Measurements from ENCODE around the gene RPS6KA5.
"Not testable (repeated sequence)": the region's sequence is repeated elsewhere in the genome, so short reads cannot be mapped to it uniquely, and the experiment has no call there.

RPS6KA5 gene

DNA sequence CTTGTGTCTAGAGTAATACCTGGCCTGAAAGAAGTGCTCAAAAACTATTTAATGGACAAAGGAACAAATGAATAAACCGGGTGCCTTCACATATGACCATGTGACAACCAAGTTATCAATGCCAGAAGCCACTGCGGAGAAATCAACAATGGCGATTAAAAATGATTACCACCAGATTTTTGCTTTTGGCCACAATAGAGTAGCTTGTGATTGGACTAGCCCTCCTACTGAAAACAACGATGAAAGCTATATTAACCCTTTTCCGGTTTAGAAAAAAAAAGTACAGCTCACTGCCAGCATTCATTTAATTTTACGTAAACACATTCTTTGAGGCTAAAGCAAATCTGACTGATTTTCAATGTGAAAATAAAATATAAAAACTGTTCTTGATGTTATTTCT, 202.6 kb downstream of the RPS6KA5 start:
- Mint-ChIP-seq H3K4me1 (peaks cover 0 to 3% of the 10 kb centered on the region in 2 donors), H3K36me3 (peaks cover 3% of the 10 kb centered on the region in 2 donors), H3K27ac (no peak overlapping the region), H3K27me3 (no peaks in the 10 kb centered on the region), H3K9me3 (no peaks in the 10 kb centered on the region), H3K4me3 (no peak overlapping the region)
- no peak for ATAC-seq (replicated peaks)
- DNase-seq = no peak

DNA sequence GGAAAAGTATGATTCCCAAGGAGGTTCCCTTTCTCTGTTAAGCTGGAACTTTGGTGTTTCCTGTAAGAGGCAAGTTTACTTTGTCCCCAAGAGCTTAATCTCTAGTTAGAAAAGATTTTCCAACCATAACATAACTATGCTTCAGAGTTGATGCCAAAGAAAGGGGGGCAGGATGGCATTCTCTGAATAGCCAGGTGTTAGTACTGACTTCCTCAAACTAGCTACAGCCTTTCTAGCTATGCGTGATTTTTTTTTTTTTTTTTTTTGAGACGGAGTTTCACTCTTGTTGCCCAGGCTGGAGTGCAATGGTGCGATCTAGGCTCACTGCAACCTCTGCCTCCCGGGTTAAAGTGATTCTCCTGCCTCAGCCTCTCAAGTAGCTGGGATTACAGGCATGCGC, 204.3 kb downstream of the RPS6KA5 start:
- H3K4me1 Mint-ChIP-seq, H3K9me3 Mint-ChIP-seq, DNase-seq, H3K4me3 Mint-ChIP-seq, H3K27me3 Mint-ChIP-seq, H3K27ac Mint-ChIP-seq, H3K36me3 Mint-ChIP-seq: not testable (repeated sequence)
- ATAC-seq (replicated peaks) = peak; percentile 95 to 99

DNA sequence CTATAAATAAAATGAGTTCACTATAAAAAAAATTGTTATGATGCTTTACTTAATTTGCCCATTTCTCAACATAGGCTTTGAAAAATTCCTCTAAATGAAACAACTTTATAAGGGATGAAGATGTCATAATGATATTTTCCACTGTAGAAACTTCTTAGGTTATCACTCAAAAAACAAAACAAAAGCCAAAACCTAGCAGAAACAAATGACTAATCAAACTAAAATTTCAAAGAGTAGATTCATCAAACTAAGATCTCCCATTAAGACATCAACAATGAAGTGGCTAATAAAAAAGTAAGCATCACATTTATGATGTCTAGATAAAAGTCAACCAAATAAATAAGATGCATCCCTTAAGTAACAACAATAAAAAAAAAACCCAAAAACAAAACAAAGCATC, 207.3 kb downstream of the RPS6KA5 start:
- Mint-ChIP-seq H3K27ac (no peak overlapping the region), H3K9me3 (no peaks in the 10 kb centered on the region), H3K4me1 (peaks cover 0 to 3% of the 10 kb centered on the region in 2 donors), H3K36me3 (no peaks in the 10 kb centered on the region), H3K4me3 (no peak overlapping the region), H3K27me3 (no peaks in the 10 kb centered on the region)
- DNase-seq = no peak
- ATAC-seq (replicated peaks) = no peak

DNA sequence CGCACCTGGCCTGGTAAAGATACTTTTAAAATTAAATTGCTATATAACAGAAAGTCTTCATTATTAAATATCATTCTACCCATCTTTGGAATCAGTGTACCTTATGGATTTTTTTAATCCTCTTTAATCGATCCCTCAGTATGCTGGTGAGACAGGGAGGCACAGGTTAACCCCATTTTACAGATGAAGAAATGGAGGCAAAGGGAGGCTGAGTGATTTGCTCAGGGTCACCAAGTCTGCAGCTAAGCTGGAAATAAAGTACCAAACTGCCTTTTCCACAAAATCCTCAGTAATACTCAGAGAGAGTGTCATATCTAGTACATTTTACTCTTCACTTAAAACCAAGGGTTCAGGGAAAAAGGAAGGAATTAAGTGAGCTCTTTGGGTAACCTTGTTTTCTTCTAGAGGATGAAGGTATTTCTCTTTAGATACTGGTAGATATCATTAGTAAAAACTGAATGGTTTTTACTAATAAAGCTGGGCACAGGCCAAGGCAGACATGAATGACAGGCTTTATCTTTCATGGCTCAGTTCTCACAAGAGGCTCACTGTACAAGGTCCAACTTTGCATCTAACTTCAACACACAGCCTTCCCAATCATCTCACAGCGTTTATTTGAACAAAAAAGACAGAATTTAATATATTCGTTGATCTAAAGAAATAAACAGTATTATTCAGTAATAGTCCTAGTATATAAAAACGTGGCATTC, 209.0 kb downstream of the RPS6KA5 start:
- Mint-ChIP-seq H3K27ac (peak overlapping the region; percentile 25), H3K27me3 (no peaks in the 10 kb centered on the region), H3K4me3 (no peak overlapping the region), H3K36me3 (peaks cover 0 to 5% of the 10 kb centered on the region in 2 donors), H3K4me1 (no peaks in the 10 kb centered on the region), H3K9me3 (no peaks in the 10 kb centered on the region)
- ATAC-seq (replicated peaks) (no peak), DNase-seq (no peak)

DNA sequence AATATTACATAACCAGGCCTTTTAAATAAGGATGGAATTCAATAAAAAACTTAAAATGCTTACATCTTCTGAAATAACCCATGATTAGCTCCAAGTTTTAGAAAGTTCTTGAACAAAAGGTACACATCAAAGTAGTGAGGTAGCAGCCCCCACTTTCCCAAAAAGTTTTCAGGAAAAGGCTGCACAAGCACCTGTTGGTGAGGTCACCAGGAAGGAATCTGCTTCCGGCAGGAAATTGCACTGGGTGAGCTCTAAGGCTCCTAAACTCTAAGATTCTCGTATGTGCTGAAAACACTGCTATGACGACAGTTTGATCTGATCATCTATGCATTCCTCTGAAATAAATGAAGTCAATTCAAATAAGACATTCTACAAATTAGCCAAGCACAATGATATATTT, 210.0 kb downstream of the RPS6KA5 start:
- H3K4me1 Mint-ChIP-seq = no peaks in the 10 kb centered on the region
- DNase-seq = no peak
- H3K36me3 Mint-ChIP-seq = peaks cover 0 to 10% of the 10 kb centered on the region in 2 donors
- no peak overlapping the region for H3K27ac Mint-ChIP-seq
- no peak overlapping the region for H3K4me3 Mint-ChIP-seq
- ATAC-seq (replicated peaks) = no peak
- H3K27me3 Mint-ChIP-seq = no peaks in the 10 kb centered on the region
- no peaks in the 10 kb centered on the region for H3K9me3 Mint-ChIP-seq

DNA sequence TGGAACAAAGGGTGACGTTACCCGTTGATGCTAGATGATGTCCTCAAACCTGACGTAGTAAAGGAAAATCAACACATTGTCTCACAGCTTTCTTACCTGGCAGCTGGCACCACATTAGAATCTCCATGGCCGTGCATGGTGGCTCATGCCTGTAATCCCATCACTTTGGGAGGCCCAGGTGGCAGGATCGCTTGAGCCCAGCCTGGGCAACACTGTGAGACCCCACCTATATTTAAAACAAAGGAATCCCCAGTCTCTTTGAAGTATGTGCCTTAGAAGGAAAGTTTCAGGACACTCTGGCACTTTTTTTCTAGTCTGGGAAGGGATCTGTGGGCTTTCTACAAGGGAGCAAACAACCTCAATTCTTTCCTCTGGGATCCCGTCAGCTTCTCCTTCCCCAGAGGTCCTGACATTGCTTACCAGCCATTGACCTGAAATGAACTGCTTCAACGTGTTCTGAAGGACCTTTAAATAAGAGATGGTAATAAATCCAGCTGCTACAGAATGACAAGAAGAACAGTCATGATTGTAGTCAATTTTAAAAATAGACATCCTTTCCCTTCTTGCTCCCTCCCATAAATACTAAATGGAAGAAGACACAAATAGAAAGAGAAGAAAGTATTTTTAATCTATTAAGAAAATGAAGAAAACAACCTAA, 210.5 kb downstream of the RPS6KA5 start:
- DNase-seq = no peak
- peaks cover 0 to 10% of the 10 kb centered on the region in 2 donors for H3K36me3 Mint-ChIP-seq
- ATAC-seq (replicated peaks) = no peak

DNA sequence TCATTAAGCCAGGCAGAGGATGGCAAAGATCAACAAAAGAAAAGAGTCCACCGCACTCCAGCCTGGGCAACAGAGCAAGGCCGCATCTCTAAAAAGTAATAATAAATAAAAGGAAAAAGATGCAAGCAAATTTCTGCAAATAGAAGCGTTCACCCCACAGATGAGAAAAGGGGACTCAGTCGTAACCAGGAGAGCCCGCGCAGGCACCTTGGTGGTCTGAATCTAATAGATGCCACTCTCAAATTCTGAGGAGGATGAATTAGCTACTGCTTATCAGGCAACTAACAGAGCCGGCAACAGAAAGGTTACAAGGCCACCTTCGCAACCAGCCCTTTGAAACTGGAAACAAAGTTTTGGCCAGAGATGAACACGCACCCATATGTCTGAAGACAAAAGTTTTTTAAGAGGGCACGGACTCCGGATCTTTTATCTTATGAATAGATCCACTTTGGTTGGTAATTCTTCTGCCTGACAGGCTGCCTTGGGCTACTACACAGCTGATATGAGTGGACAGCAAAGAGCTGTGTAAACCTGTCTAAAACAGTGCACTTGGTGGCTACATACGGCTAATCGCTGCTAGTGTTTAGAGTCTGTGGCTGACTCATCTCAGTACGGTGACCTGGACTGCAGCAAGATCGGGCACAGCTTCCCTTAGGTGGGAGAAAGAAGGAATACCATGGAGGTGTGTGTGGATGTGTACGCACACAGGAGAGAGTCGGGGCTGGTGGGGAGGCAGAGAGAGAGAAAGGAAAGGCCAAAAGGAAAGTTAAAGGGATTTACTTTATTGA, 211.3 kb downstream of the RPS6KA5 start:
- H3K9me3 Mint-ChIP-seq = no peaks in the 10 kb centered on the region
- H3K4me1 Mint-ChIP-seq = no peaks in the 10 kb centered on the region
- no peak for DNase-seq
- no peak overlapping the region for H3K27ac Mint-ChIP-seq
- no peaks in the 10 kb centered on the region for H3K27me3 Mint-ChIP-seq
- no peak for ATAC-seq (replicated peaks)
- no peak overlapping the region for H3K4me3 Mint-ChIP-seq
- H3K36me3 Mint-ChIP-seq = peaks cover 0 to 10% of the 10 kb centered on the region in 2 donors

More for the DNA sequence above, 210.5 kb downstream of the RPS6KA5 start:
- Mint-ChIP-seq H3K27me3 (no peaks in the 10 kb centered on the region), H3K4me3 (no peak overlapping the region), H3K27ac (no peak overlapping the region), H3K9me3 (no peaks in the 10 kb centered on the region), H3K4me1 (no peaks in the 10 kb centered on the region)

DNA sequence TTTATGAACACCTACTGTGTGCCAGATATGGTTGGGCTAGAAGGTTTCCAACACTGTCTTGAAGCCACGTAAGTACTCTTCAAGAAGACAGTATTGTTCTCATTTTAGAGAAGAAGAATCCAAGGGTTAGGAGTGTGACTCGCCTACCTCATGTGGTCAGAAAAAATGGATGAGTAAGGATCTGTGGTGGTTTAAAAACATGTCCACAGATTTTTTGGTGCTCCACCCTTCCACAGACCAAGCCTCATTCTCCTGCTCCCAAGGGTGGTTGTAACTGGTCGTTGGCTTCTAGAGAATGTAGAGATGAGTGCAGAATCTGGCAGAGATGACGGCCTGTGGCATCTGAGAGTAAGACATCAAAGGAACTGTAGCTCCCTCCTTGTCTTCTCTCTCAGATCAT, 213.9 kb downstream of the RPS6KA5 start:
- Mint-ChIP-seq H3K27ac (no peak overlapping the region), H3K27me3 (no peaks in the 10 kb centered on the region), H3K4me3 (no peak overlapping the region), H3K4me1 (no peaks in the 10 kb centered on the region), H3K9me3 (no peaks in the 10 kb centered on the region), H3K36me3 (peaks cover 0 to 10% of the 10 kb centered on the region in 2 donors)
- no peak for ATAC-seq (replicated peaks)
- no peak for DNase-seq

DNA sequence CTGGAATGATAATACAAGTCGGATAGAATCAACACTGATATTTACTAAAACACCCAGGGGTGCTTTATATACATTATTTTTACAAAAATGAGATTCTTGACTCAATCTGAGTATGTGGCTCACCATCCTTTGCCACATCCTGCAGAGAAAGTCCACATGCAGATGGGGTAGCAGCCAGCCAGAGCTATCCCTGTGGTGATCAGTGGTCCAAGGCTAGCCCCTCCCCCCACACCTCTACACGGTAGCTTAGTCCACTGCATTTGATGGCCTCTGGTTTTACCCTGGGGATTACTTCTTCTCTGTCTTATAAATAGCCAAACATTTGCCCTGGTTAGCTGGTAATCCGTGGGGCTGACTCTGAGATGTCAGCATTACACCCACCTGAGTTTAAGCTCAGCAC, 216.1 kb downstream of the RPS6KA5 start:
- no peaks in the 10 kb centered on the region for H3K9me3 Mint-ChIP-seq
- no peak for DNase-seq
- no peak overlapping the region for H3K27ac Mint-ChIP-seq
- H3K27me3 Mint-ChIP-seq = no peaks in the 10 kb centered on the region
- no peaks in the 10 kb centered on the region for H3K4me1 Mint-ChIP-seq
- ATAC-seq (replicated peaks) = no peak
- no peak overlapping the region for H3K4me3 Mint-ChIP-seq
- H3K36me3 Mint-ChIP-seq = peaks cover 0 to 10% of the 10 kb centered on the region in 2 donors

DNA sequence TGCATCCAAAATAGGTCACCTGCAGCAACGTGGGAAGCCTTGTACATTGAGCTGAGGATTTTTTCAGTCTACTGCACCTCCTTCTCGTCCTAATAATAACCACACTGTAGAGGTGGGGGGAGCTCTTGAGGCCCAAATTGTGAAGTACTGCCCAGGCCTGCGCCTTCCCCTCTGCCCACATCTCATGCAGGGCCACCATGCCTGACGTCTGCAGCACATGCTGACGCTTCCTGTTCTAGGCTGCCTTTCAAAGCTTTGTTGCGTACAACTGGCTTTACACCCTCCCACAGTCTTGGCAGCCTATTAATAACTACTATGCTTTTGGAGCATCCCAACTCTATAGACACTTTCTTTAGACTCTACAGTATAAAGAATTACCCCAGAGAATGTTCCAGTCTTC, 217.7 kb downstream of the RPS6KA5 start:
- Mint-ChIP-seq H3K36me3 (peaks cover 0 to 7% of the 10 kb centered on the region in 2 donors), H3K4me3 (no peak overlapping the region), H3K27me3 (no peaks in the 10 kb centered on the region), H3K4me1 (no peaks in the 10 kb centered on the region), H3K27ac (no peak overlapping the region), H3K9me3 (no peaks in the 10 kb centered on the region)
- DNase-seq (no peak), ATAC-seq (replicated peaks) (no peak)

DNA sequence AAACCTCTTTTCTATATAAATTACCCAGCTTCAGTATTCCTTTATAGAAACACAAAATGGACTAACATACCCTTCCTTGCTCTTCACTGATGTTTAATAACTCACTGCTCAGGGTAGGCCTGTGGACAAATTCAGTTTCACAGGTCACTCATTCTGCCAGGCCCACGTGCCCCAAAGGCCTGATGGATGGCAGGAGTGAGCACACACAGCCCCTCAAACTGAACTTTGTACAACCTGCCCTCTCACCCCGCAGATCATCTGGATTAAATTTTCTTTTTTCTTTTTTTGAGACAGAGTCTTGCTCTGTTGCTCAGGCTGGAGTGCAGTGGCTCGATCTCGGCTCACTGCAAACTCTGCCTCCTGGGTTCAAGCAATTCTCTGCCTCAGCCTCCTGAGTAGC, 219.8 kb downstream of the RPS6KA5 start:
- DNase-seq; ATAC-seq (replicated peaks); H3K36me3 Mint-ChIP-seq; H3K9me3 Mint-ChIP-seq; H3K4me3 Mint-ChIP-seq: not testable (repeated sequence)
- peaks cover 7 to 12% of the 10 kb centered on the region in 2 donors for H3K4me1 Mint-ChIP-seq
- H3K27ac Mint-ChIP-seq = peak overlapping the region; percentile 59
- peaks cover 7 to 12% of the 10 kb centered on the region in 2 donors for H3K27me3 Mint-ChIP-seq

DNA sequence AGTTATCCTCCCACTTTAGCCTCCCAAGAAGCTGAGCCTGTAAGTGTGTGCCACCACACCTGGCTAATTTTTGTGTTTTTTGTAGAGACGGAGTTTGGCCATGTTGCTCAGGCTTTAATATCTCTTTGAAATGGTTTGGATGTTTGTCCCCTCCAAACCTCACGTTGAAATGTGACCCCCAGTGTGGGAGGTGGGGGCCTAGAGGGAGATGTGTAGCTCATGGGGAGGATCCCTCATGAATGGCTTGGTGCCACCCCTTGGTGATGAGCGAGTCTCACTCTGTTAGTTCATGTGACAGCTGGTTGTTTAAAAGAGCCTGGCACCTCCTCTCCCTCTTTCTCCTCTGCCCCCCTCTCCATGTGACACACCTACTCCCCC, 220.6 kb downstream of the RPS6KA5 start:
- no peak for ATAC-seq (replicated peaks)
- Mint-ChIP-seq H3K4me1 (peaks cover 7 to 13% of the 10 kb centered on the region in 2 donors), H3K4me3 (no peak overlapping the region), H3K27me3 (peaks cover 7 to 15% of the 10 kb centered on the region in 2 donors), H3K27ac (no peak overlapping the region), H3K36me3 (no peaks in the 10 kb centered on the region), H3K9me3 (no peaks in the 10 kb centered on the region)
- DNase-seq = no peak

DNA sequence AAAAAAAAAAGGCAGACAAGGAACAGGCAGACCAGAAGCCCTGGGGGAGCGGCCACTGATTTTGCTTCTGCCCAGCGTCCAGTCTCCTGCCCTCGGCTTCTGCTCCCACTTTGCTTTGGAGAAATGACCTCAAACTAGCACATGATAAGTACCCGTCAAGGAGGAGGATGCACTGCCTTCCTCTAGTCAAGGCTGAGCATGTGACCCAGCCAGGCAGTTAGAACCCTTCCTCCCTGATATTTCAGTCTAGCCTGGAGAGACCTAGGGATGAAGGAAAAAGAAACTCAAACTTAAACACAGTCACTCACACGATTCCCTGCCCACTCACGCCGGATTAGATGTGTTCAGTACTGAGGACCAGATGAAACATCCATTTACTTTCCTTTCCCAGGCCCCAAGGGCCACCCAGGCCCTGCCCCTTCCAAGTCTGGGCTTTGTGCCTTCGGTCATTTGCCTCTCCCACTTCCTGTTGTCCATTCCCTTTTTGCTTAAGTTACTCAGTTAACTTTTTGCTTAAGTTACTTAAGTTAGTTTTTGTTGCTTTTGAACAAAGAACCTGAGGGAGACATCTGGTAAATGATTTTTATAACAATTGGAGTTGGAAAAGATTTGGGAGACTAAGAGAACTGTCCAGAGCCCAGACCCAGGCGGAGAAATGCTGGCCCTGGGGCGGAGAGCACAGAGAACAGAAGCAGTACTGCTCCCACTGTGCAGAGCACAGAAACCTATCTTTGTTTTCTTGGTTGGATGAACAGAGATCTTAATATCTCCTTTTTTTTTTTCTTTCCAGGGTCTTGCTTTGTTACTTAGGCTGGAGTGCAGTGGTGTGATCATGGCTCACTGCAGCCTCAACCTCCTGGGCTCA, 221.2 kb downstream of the RPS6KA5 start:
- no peak overlapping the region for H3K27ac Mint-ChIP-seq

DNA sequence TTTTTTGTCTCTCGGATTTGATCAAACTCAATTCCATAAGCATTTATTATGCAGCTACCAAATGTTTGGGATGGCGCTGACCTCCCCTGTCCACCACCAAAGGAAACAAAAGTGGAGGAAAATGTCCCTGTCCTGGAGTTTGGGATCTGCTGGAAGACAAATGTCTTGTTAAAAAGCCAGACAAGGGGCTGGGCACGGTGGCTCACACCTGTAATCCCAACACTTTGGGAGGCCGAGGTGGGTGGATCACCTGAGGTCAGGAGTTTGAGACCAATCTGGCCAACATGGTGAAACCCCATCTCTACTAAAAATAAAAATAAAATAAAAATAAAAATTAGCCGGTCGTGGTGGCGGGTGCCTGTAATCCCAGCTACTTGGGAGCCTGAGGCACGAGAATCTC, 221.9 kb downstream of the RPS6KA5 start:
- H3K36me3 Mint-ChIP-seq; DNase-seq; H3K9me3 Mint-ChIP-seq; H3K27ac Mint-ChIP-seq; ATAC-seq (replicated peaks); H3K4me3 Mint-ChIP-seq: not testable (repeated sequence)
- Mint-ChIP-seq H3K27me3 (peaks cover 7 to 15% of the 10 kb centered on the region in 2 donors), H3K4me1 (peaks cover 7 to 13% of the 10 kb centered on the region in 2 donors)

More for the DNA sequence above, 221.2 kb downstream of the RPS6KA5 start:
- H3K27me3 Mint-ChIP-seq = peaks cover 7 to 15% of the 10 kb centered on the region in 2 donors
- no peaks in the 10 kb centered on the region for H3K36me3 Mint-ChIP-seq
- H3K9me3 Mint-ChIP-seq = no peaks in the 10 kb centered on the region
- peaks cover 7 to 13% of the 10 kb centered on the region in 2 donors for H3K4me1 Mint-ChIP-seq
- ATAC-seq (replicated peaks) = no peak
- H3K4me3 Mint-ChIP-seq = no peak overlapping the region
- DNase-seq = no peak
